ENCODE results near the gene SELENOS. TPM values are rescaled to one million over a fixed set of nuclear protein-coding genes. Genes with fewer than 3 reads are reported as not detected.

Gene SELENOS
- total and polyA plus RNA-seq, 9 of the 15 experiments (the other 6 are each of a cell fraction or from before 2014, with no cell fraction given) = 24.9 to 57.4 (median 47.9) TPM

DNA sequence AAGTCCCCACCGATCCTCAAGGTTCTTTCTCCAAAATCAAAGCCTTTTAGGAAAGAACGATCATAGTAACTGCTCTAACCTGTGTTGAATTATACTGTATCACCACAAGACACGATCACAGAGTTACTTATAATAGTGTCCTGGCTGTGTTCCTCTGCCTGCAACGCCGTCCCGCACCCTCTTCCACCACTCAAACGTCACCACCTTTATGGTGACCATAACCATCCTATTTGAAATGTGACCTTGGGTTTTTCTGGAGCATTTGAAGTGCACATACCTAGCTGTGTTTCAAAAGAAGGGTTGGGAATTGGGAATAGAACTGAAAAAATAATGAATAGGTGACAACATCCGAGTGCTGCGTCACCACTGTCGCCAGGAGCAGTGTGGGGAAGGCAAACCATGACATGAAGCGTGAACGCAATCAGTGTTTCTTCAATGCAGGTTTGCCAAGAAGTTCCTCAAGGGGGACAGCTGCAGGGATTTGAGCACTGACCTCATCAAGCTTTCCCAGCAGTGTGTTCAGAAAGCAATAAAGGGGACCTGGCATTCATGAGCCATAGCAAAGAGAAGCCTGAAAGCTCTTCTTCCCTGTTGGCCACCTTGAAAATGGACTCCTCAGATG lies 769 bp upstream of the SELENOS start (continued):
- TF ChIP-seq, protein P1, sequence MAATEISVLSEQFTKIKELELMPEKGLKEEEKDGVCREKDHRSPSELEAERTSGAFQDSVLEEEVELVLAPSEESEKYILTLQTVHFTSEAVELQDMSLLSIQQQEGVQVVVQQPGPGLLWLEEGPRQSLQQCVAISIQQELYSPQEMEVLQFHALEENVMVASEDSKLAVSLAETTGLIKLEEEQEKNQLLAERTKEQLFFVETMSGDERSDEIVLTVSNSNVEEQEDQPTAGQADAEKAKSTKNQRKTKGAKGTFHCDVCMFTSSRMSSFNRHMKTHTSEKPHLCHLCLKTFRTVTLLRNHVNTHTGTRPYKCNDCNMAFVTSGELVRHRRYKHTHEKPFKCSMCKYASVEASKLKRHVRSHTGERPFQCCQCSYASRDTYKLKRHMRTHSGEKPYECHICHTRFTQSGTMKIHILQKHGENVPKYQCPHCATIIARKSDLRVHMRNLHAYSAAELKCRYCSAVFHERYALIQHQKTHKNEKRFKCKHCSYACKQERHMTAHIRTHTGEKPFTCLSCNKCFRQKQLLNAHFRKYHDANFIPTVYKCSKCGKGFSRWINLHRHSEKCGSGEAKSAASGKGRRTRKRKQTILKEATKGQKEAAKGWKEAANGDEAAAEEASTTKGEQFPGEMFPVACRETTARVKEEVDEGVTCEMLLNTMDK (IDR thresholded peaks at IDR 0.05; ENCODE audit: borderline replicate concordance, insufficient read depth, low read depth, low read length, poor library complexity, severe bottlenecking) = no peak
- TF ChIP-seq HDAC3 (IDR thresholded peaks at IDR 0.05; ENCODE audit: borderline replicate concordance, partially characterized antibody) (no peak), ZNF282 (CRISPR knock-in tag; IDR thresholded peaks at IDR 0.05) (no peak), RBFOX2 (IDR thresholded peaks at IDR 0.05; ENCODE audit: low read depth, low read length) (no peak), HDGF (IDR thresholded peaks at IDR 0.05) (no peak), NFE2 (IDR thresholded peaks at IDR 0.05; ENCODE audit: low read depth) (no peak), SMARCE1 (IDR thresholded peaks at IDR 0.05) (no peak), GTF2E2 (tag; IDR thresholded peaks at IDR 0.05) (no peak), ZNF165 (CRISPR knock-in tag; IDR thresholded peaks at IDR 0.05; ENCODE audit: borderline replicate concordance) (no peak), PML (IDR thresholded peaks at IDR 0.05; ENCODE audit: low read length) (no peak), ARHGAP35 (IDR thresholded peaks at IDR 0.05; ENCODE audit: partially characterized antibody) (no peak), RCOR1 (IDR thresholded peaks at IDR 0.05; ENCODE audit: borderline replicate concordance in 1 of 2, low read depth in 2 of 2, low read length in 2 of 2) (peak; percentile 77 to 92; a peak in 3 of 4 replicates), IFI16 (CRISPR knock-in tag; IDR thresholded peaks at IDR 0.05) (no peak), NRF1 (conservative IDR thresholded peaks at IDR 0.05 in 1 of 2, IDR thresholded peaks at IDR 0.05 in 1 of 2) (no peak), ZNF445 (CRISPR knock-in tag; IDR thresholded peaks at IDR 0.05; ENCODE audit: low read depth) (no peak), FOXJ3 (CRISPR knock-in tag; IDR thresholded peaks at IDR 0.05) (no peak), POLR3A (IDR thresholded peaks at IDR 0.05; ENCODE audit: borderline replicate concordance, extremely low read depth, insufficient read depth, insufficient read length) (no peak), SRF (CRISPR knock-in tag; IDR thresholded peaks at IDR 0.05) (no peak), ZBTB17 (CRISPR knock-in tag; IDR thresholded peaks at IDR 0.05) (no peak)
- TF ChIP-seq, protein P2, sequence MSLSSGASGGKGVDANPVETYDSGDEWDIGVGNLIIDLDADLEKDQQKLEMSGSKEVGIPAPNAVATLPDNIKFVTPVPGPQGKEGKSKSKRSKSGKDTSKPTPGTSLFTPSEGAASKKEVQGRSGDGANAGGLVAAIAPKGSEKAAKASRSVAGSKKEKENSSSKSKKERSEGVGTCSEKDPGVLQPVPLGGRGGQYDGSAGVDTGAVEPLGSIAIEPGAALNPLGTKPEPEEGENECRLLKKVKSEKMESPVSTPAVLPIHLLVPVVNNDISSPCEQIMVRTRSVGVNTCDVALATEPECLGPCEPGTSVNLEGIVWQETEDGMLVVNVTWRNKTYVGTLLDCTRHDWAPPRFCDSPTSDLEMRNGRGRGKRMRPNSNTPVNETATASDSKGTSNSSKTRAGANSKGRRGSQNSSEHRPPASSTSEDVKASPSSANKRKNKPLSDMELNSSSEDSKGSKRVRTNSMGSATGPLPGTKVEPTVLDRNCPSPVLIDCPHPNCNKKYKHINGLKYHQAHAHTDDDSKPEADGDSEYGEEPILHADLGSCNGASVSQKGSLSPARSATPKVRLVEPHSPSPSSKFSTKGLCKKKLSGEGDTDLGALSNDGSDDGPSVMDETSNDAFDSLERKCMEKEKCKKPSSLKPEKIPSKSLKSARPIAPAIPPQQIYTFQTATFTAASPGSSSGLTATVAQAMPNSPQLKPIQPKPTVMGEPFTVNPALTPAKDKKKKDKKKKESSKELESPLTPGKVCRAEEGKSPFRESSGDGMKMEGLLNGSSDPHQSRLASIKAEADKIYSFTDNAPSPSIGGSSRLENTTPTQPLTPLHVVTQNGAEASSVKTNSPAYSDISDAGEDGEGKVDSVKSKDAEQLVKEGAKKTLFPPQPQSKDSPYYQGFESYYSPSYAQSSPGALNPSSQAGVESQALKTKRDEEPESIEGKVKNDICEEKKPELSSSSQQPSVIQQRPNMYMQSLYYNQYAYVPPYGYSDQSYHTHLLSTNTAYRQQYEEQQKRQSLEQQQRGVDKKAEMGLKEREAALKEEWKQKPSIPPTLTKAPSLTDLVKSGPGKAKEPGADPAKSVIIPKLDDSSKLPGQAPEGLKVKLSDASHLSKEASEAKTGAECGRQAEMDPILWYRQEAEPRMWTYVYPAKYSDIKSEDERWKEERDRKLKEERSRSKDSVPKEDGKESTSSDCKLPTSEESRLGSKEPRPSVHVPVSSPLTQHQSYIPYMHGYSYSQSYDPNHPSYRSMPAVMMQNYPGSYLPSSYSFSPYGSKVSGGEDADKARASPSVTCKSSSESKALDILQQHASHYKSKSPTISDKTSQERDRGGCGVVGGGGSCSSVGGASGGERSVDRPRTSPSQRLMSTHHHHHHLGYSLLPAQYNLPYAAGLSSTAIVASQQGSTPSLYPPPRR (CRISPR knock-in tag; IDR thresholded peaks at IDR 0.05; ENCODE audit: borderline replicate concordance) = no peak
- TF ChIP-seq, protein P3, sequence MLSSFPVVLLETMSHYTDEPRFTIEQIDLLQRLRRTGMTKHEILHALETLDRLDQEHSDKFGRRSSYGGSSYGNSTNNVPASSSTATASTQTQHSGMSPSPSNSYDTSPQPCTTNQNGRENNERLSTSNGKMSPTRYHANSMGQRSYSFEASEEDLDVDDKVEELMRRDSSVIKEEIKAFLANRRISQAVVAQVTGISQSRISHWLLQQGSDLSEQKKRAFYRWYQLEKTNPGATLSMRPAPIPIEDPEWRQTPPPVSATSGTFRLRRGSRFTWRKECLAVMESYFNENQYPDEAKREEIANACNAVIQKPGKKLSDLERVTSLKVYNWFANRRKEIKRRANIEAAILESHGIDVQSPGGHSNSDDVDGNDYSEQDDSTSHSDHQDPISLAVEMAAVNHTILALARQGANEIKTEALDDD (IDR thresholded peaks at IDR 0.05) = no peak
- TF ChIP-seq, protein P4, sequence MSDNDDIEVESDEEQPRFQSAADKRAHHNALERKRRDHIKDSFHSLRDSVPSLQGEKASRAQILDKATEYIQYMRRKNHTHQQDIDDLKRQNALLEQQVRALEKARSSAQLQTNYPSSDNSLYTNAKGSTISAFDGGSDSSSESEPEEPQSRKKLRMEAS (CRISPR knock-in tag; IDR thresholded peaks at IDR 0.05) = no peak

Data from K562 (cell line).